Erythroblast (primary cell): ENCODE data around the gene PAGE4.

Experiments
- GATA1 ChIP-seq: IDR thresholded peaks from 2 replicates; pipeline ENCODE4 v1.6.1; 2011; ENCODE audit warnings: low read depth, mild to moderate bottlenecking, control low read depth, low read length, moderate library complexity
- POLR2A ChIP-seq: IDR thresholded peaks from 2 replicates; pipeline ENCODE4 v1.6.1; 2011; ENCODE audit warnings: mild to moderate bottlenecking, low read length

GRCh38 chrX:49879656-49880277, 50.7 kb downstream of the PAGE4 start:
- TF ChIP-seq POLR2A (no peak), GATA1 (no peak)
